GM19438 (cell line): ENCODE data around the gene ZNF749.
A peak's percentile ranks its signal among the peaks of the same experiment; 100 is the strongest.
"Not testable (repeated sequence)": the region's sequence is repeated elsewhere in the genome, so short reads cannot be mapped to it uniquely, and the experiment has no call there.

Experiments
- ATAC-seq: cut with Tn5 transposase; IDR thresholded peaks from one replicate; pipeline ENCODE4 v1.9.1; 2021; ENCODE audit warnings: low read depth; ENCODE audit not compliant: unreplicated experiment

Gene ZNF749

DNA sequence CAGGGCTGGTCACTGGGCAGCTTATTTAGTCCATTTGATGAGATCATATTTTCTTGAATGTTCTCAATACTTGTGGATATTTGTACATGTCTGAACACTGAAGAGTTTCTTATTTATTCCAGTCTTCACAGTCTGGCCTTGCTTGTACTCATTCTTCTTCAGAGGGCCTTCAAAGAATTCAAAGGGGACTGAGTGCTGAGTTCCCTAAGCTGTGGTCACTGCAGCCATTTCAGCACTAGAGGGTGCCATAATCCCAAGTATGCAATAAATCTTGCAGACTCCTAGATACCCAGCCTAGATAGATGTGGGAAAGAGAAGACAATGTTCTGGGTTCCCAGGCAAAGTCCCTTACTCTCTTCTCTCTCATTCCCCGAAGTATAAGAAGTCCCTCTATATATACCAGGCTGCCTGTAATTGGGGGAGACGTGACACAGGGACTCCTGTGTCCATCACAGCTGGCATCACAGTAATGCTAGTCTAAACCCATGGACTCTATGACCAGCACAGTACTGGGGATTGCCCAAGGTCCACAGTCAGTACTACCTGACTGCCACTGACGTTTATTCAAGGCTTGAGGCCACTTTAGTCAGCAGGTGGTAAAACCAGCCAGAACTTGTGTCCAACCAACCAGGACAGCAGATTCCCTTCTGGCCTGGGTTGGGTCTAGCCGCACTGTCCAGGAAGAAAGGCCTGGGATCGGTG lies 30.7 kb downstream of the ZNF749 start:
- ATAC-seq, result no peak

DNA sequence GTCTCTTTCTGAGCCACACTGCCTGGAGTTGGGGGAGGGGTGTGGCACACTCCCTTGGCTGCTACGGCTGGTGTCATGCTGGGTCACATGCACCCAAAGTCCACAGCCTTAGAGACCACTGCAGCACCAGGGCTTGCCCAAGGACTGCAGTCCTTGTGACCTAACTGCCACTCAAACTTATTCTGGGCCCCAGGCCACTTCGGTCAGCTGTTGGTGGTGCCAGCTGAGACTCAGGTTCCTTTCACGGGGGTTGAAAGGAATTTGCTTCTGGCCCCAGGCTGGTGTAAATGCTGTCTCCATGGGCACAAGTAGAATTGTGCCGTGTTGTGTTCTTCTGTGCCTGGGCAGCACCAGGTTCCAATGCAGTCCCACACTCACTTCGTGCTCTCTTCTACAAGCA lies 31.4 kb downstream of the ZNF749 start:
- no peak for ATAC-seq

DNA sequence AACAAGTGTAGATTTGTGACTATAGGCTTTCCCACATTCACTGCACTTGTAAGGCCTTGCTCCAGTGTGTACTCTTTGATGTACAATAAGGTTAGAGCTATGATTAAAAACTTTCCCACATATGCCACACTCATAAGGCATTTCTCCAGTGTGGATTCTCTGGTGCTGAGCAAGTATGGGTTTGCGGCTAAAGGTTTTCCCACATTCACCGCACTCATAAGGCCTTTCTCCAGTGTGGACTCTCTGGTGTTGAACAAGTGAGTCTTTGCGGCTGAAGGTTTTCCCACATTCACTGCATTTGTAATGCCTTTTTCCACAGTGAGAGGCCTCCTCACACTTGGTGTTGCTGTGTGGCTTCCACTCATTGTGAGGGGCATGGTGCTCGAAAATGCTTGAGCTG lies 38.5 kb downstream of the ZNF749 start:
- ATAC-seq, result no peak

DNA sequence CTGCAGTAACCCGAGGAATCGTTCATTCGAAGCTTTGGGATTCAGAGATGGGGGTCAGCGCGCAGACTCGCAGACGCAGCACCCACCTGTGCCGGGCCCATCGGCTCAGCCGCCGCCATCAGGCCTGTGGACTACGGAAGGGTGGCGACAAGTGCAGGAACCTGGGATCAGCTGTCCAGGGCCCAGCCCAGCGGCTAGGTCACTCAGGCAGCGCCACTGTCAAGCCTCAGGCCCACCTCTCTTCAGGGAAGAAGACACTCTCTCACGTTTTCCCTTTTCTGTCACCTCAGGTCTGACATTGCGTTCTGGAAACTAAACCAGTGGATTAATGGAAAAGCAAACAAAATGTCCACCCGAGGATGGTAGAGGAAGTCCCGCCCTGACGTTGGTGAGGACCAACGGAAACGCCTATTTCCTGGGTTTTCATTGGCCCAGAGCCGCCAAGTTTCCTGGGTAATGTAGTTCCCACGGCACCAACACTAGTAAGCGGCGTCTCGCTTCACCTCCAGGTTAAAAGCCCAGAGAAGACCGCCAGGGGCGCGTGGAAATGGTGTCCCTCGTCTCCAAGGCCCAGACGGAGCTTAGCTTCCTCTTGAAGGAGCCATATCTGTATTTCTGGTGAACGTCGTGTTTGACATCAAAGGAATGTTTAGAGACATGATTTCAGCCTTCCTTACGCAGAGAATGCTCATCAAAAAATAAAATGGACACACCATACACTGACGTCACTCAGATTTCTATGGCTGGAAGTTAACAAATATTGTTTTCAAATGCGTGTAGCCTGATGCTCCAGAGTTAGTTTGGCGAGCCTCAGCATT lies 42.3 kb downstream of the ZNF749 start, which contains the start of gene ZNF772:
ZNF772 (minus strand) TSS at position 376 of the 818 bp plus-strand sequence; CDS start at position 119, 257 bp downstream.
- peak; percentile 77 for ATAC-seq

DNA sequence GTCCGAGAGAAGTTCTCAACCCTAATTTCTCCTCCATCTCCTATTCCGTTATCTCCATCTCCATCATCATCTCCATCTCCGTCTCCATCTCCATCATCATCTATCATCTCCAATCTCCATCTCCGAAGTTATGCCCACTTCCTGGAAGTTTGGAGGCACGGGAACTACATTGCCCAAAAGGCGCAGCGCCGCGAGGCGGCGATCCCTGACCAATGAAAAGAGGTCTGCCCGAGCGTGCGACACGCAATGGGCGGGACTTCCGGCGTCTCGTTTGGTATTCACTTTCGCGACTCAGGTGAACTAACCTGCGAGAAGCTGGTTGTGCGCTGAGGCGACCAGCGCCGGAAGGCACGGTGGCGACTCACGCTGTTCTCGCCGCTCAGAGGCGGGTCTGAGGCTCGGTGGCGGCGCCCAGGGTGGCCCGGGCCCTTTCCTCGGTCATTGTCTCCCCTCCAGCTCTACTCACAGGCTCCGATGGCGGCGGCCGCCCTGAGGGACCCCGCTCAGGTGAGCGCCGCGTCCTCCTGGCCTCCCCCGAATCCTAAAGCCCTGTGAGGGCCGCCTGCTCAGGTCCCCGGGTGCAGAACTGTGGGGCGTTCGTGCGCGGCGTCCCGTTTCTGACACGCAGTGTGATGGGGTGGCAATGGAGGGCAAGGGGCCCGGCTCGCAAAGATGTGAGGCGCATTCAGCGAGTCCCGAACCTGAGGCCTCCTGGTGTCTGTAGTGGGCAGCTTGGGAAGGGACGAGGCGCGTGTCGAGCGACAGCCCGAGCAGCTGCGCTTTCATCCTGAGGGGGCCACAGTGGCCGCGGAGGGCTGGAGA lies 52.6 kb downstream of the ZNF749 start, which contains the start of gene ZNF419:
ZNF419 (plus strand) TSS at position 274 of the 822 bp plus-strand sequence; CDS start at position 475, 201 bp downstream.
- ATAC-seq, result peak; percentile 92

DNA sequence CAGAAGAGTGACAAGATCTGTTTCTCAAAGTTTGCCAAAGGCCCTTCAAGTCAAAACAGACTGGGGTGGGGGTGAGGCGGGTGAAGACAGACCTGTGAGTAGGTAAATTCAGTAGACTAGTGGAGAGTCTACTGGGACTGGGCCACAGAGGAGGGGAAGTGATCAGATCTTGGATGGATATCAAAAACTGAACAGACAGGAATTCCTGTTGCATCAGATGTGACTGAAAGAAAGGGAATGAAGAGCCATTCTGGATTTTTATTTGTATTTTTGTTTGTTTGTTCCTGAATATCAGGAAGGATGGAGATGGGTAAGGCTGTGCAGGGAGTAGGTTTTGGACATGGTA lies 53.1 kb downstream of the ZNF749 start:
- not testable (repeated sequence) for ATAC-seq
